HepG2 (cell line): Measurements from ENCODE around the gene STUB1. TPM values are rescaled to one million over a fixed set of nuclear protein-coding genes. Genes with fewer than 3 reads are reported as not detected.

Experiments
- ATM ChIP-seq: fragments of 450-650 bp; IDR thresholded peaks from 2 replicates; pipeline ENCODE4 v1.7.1; 2017; ENCODE audit warnings: mild to moderate bottlenecking, borderline replicate concordance
- BRCA1 ChIP-seq: sonication (generic); formaldehyde crosslinking; IDR thresholded peaks from 2 replicates; pipeline ENCODE4 v1.4.0; 2020; ENCODE audit warnings: missing genetic modification reagents
- GPN1 ChIP-seq: sonication (generic); formaldehyde crosslinking; IDR thresholded peaks from 2 replicates; pipeline ENCODE4 v1.5.1; 2020; ENCODE audit warnings: missing genetic modification reagents, borderline replicate concordance
- HNF1A ChIP-seq, 2 experiments: sonication (generic) in 1 of 2; formaldehyde crosslinking in 1 of 2; IDR thresholded peaks; 2 replicates each; pipeline versions ENCODE4 v1.4.0 to v1.6.1; 2016 to 2020; ENCODE audit warnings: borderline replicate concordance in 1 of 2, low read depth in 1 of 2, mild to moderate bottlenecking in 1 of 2, missing genetic modification reagents in 1 of 2
- MATR3 ChIP-seq: sonication (generic); formaldehyde crosslinking; IDR thresholded peaks from 2 replicates; pipeline ENCODE4 v1.4.0; 2020; ENCODE audit warnings: missing genetic modification reagents
- REPIN1 ChIP-seq: sonication (generic); formaldehyde crosslinking; IDR thresholded peaks from 2 replicates; pipeline ENCODE4 v1.8.0; 2022; ENCODE audit warnings: missing genetic modification reagents, low read depth, mild to moderate bottlenecking, borderline replicate concordance
- SP1 ChIP-seq, 2 experiments: fragments of 450-650 bp in 1 of 2; sonication (generic) in 1 of 2; formaldehyde crosslinking in 1 of 2; IDR thresholded peaks; 2 replicates each; pipeline versions ENCODE4 v1.4.0 to v1.6.1; 2016 to 2020; ENCODE audit warnings: missing genetic modification reagents in 1 of 2
- STAT5B ChIP-seq: sonication (generic); formaldehyde crosslinking; IDR thresholded peaks from 2 replicates; pipeline ENCODE4 v1.4.0; 2020; ENCODE audit warnings: missing genetic modification reagents
- TFDP2 ChIP-seq: sonication (generic); formaldehyde crosslinking; IDR thresholded peaks from 2 replicates; pipeline ENCODE4 v1.4.0; 2020; ENCODE audit warnings: missing genetic modification reagents
- ZKSCAN5 ChIP-seq: sonication (generic); formaldehyde crosslinking; IDR thresholded peaks from 2 replicates; pipeline ENCODE4 v1.5.1; 2020; ENCODE audit warnings: mild to moderate bottlenecking, missing genetic modification reagents
- ZNF605 ChIP-seq: sonication (generic); formaldehyde crosslinking; IDR thresholded peaks from 2 replicates; pipeline ENCODE4 v1.8.0; 2022; ENCODE audit warnings: mild to moderate bottlenecking, missing genetic modification reagents
- ZNF746 ChIP-seq: sonication (generic); formaldehyde crosslinking; IDR thresholded peaks from 2 replicates; pipeline ENCODE4 v1.8.0; 2022; ENCODE audit warnings: mild to moderate bottlenecking, missing genetic modification reagents
- polyA plus RNA-seq, 8 experiments: library from polyadenylated mRNA; depleted of rRNA in 3 of 8; stranded (reverse) in 7 of 8; unstranded in 1 of 8; fragments of >200 nt; fragmentation: Illumina TruSeq in 4 of 8; extraction: Trizol in 4 of 8; gene quantifications; 2 replicates each; pipeline versions ENCODE4 v1.2.1 to v1.2.3, GENCODE V29; 2011 to 2016; ENCODE audit warnings: low read depth in 4 of 8, missing spikeins in 1 of 8, mixed read lengths in 1 of 8; ENCODE audit not compliant: insufficient read depth in 1 of 8
- total RNA-seq, 5 experiments: library from RNA; depleted of rRNA; stranded (reverse); fragments of >200 nt; fragmentation: Illumina TruSeq; extraction: Trizol; gene quantifications; 2 replicates each; pipeline ENCODE4 v1.2.3, GENCODE V29; 2016; ENCODE audit warnings: low read depth in 1 of 5
- TF ChIP-seq, protein P1 (sequence below): sonication (generic); formaldehyde crosslinking; IDR thresholded peaks from 2 replicates; pipeline ENCODE4 v1.4.0; 2020; ENCODE audit warnings: missing genetic modification reagents
- TF ChIP-seq, protein P2 (sequence below): sonication (generic); formaldehyde crosslinking; IDR thresholded peaks from 2 replicates; pipeline ENCODE4 v1.4.0; 2020; ENCODE audit warnings: missing genetic modification reagents
- TF ChIP-seq, protein P3 (sequence below): sonication (generic); formaldehyde crosslinking; IDR thresholded peaks from 2 replicates; pipeline ENCODE4 v1.5.0; 2020; ENCODE audit warnings: missing genetic modification reagents

STUB1 gene
- total and polyA plus RNA-seq, 2 of the 13 experiments (the other 11 are each of a cell fraction or from before 2014, with no cell fraction given), result 52.9 to 78.2 TPM

GRCh38 chr16:700684-701584, 20.7 kb downstream of the STUB1 start (continued):
- TF ChIP-seq, protein P1, sequence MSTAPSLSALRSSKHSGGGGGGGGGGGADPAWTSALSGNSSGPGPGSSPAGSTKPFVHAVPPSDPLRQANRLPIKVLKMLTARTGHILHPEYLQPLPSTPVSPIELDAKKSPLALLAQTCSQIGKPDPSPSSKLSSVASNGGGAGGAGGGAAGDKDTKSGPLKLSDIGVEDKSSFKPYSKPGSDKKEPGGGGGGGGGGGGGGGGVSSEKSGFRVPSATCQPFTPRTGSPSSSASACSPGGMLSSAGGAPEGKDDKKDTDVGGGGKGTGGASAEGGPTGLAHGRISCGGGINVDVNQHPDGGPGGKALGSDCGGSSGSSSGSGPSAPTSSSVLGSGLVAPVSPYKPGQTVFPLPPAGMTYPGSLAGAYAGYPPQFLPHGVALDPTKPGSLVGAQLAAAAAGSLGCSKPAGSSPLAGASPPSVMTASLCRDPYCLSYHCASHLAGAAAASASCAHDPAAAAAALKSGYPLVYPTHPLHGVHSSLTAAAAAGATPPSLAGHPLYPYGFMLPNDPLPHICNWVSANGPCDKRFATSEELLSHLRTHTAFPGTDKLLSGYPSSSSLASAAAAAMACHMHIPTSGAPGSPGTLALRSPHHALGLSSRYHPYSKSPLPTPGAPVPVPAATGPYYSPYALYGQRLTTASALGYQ, result 0 out of 2 replicates have a peak, but pooled peaks have one; percentile 45
- TF ChIP-seq ZNF605 (CRISPR knock-in tag), result no peak
- no peak for TF ChIP-seq REPIN1 (CRISPR knock-in tag)
- no peak for TF ChIP-seq GPN1
- no peak for TF ChIP-seq ZKSCAN5
- no peak for TF ChIP-seq SP1 (IDR thresholded peaks at IDR 0.05)
- no peak for TF ChIP-seq SP1 (CRISPR knock-in tag; IDR thresholded peaks at IDR 0.05)
- no peak for TF ChIP-seq MATR3 (CRISPR knock-in tag)
- no peak for TF ChIP-seq HNF1A (IDR thresholded peaks at IDR 0.05; ENCODE audit: low read depth)
- TF ChIP-seq HNF1A (CRISPR knock-in tag; IDR thresholded peaks at IDR 0.05; ENCODE audit: borderline replicate concordance), result no peak
- TF ChIP-seq STAT5B (CRISPR knock-in tag), result no peak
- TF ChIP-seq ATM, result no peak
- no peak for TF ChIP-seq ZNF746 (CRISPR knock-in tag)
- no peak for TF ChIP-seq TFDP2 (CRISPR knock-in tag)
- TF ChIP-seq, protein P2, sequence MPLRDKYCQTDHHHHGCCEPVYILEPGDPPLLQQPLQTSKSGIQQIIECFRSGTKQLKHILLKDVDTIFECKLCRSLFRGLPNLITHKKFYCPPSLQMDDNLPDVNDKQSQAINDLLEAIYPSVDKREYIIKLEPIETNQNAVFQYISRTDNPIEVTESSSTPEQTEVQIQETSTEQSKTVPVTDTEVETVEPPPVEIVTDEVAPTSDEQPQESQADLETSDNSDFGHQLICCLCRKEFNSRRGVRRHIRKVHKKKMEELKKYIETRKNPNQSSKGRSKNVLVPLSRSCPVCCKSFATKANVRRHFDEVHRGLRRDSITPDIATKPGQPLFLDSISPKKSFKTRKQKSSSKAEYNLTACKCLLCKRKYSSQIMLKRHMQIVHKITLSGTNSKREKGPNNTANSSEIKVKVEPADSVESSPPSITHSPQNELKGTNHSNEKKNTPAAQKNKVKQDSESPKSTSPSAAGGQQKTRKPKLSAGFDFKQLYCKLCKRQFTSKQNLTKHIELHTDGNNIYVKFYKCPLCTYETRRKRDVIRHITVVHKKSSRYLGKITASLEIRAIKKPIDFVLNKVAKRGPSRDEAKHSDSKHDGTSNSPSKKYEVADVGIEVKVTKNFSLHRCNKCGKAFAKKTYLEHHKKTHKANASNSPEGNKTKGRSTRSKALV, result peak; percentile 63; the same call in 1 of the 2 replicates
- peak; percentile 66; the same call in 1 of the 2 replicates for TF ChIP-seq BRCA1
- TF ChIP-seq, protein P3, sequence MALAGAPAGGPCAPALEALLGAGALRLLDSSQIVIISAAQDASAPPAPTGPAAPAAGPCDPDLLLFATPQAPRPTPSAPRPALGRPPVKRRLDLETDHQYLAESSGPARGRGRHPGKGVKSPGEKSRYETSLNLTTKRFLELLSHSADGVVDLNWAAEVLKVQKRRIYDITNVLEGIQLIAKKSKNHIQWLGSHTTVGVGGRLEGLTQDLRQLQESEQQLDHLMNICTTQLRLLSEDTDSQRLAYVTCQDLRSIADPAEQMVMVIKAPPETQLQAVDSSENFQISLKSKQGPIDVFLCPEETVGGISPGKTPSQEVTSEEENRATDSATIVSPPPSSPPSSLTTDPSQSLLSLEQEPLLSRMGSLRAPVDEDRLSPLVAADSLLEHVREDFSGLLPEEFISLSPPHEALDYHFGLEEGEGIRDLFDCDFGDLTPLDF (CRISPR knock-in tag), result no peak
